K562 (cell line): Measurements from ENCODE around the gene ZBTB46. TPM values are rescaled to one million over a fixed set of nuclear protein-coding genes. Genes with fewer than 3 reads are reported as not detected.

Source experiments
- CEBPZ ChIP-seq: fragments of 150-350 bp; IDR thresholded peaks from 2 replicates; pipeline ENCODE4 v1.6.1; 2014; ENCODE audit warnings: low read depth, mild to moderate bottlenecking, low read length, borderline replicate concordance
- ESRRA ChIP-seq: fragments of 450-650 bp; IDR thresholded peaks from 2 replicates; pipeline ENCODE4 v1.6.1; 2014; ENCODE audit warnings: low read depth, mild to moderate bottlenecking, moderate library complexity, borderline replicate concordance
- GTF2B ChIP-seq: IDR thresholded peaks from 2 replicates; pipeline ENCODE4 v1.6.1; 2011; ENCODE audit not compliant: insufficient read length; ENCODE audit errors: extremely low read depth
- HDAC3 ChIP-seq: fragments of 450-650 bp; IDR thresholded peaks from 2 replicates; pipeline ENCODE4 v1.6.1; 2018; ENCODE audit warnings: borderline replicate concordance, mild to moderate bottlenecking, moderate library complexity; ENCODE audit not compliant: partially characterized antibody
- HES1 ChIP-seq: fragments of 450-650 bp; IDR thresholded peaks from 2 replicates; pipeline ENCODE4 v1.6.1; 2016; ENCODE audit warnings: low read depth, mild to moderate bottlenecking, moderate library complexity
- ILF3 ChIP-seq: fragments of 450-650 bp; IDR thresholded peaks from 2 replicates; pipeline ENCODE4 v1.6.1; 2018; ENCODE audit warnings: antibody characterized with exemption, mild to moderate bottlenecking, moderate library complexity, borderline replicate concordance
- KHSRP ChIP-seq: fragments of 450-650 bp; IDR thresholded peaks from 2 replicates; pipeline ENCODE4 v1.6.1; 2017
- NFE2 ChIP-seq: IDR thresholded peaks from 2 replicates; pipeline ENCODE4 v1.6.1; 2014; ENCODE audit warnings: antibody characterized with exemption, low read depth
- NR2C2 ChIP-seq, 2 experiments: fragments of 200-800 bp in 1 of 2; sonication (Bioruptor generic) in 1 of 2; sonication (generic) in 1 of 2; formaldehyde crosslinking in 1 of 2; IDR thresholded peaks; 2 replicates each; pipeline versions ENCODE4 v1.6.1 to v1.8.0; 2016 to 2022; ENCODE audit warnings: mild to moderate bottlenecking in 1 of 2, missing compliant biosample characterization in 1 of 2, missing genetic modification characterization in 1 of 2, missing genetic modification reagents in 1 of 2
- PRPF4 ChIP-seq: fragments of 200-400 bp; formaldehyde crosslinking; IDR thresholded peaks from one replicate; pipeline ENCODE4 v1.6.1; 2017; ENCODE audit warnings: low read length, low read depth, mild to moderate bottlenecking; ENCODE audit not compliant: insufficient read depth, poor library complexity, severe bottlenecking
- RAD21 ChIP-seq, 2 experiments: fragments of 250-450 bp in 1 of 2; fragments of 450-650 bp in 1 of 2; sonication (Bioruptor Pico) in 1 of 2; formaldehyde crosslinking in 1 of 2; IDR thresholded peaks in 1 of 2; conservative IDR thresholded peaks in 1 of 2; 2 replicates each; pipeline versions ENCODE4 v1.4.0 to v1.8.0; 2020 to 2022; ENCODE audit warnings: mild to moderate bottlenecking in 2 of 2, moderate library complexity in 1 of 2
- TCF3 ChIP-seq: sonication (generic); formaldehyde crosslinking; IDR thresholded peaks from 2 replicates; pipeline ENCODE4 v1.4.0; 2020; ENCODE audit warnings: mild to moderate bottlenecking, missing genetic modification reagents
- polyA plus RNA-seq, 8 experiments: library from polyadenylated mRNA; depleted of rRNA in 4 of 8; stranded (reverse) in 5 of 8; unstranded in 3 of 8; fragments of >200 nt; fragmentation: Nextera tagmentation in 2 of 8; fragmentation: Illumina TruSeq in 1 of 8; extraction: Ambion mirVana in 2 of 8; extraction: Trizol in 1 of 8; gene quantifications; 2 replicates each; pipeline versions ENCODE4 v1.2.1 to v1.2.3, GENCODE V29; 2011 to 2014; ENCODE audit warnings: inconsistent platforms in 1 of 8, missing spikeins in 1 of 8
- total RNA-seq, 7 experiments: library from RNA; depleted of rRNA in 6 of 7; stranded (reverse); fragments of >200 nt in 6 of 7; fragmentation: Illumina TruSeq in 2 of 7; extraction: Trizol in 2 of 7; gene quantifications; 2 replicates each; pipeline versions ENCODE4 v1.2.1 to v1.2.3, GENCODE V29; 2011 to 2021; ENCODE audit warnings: low replicate concordance in 1 of 7
- TF ChIP-seq, protein P1 (sequence below): sonication (generic); formaldehyde crosslinking; IDR thresholded peaks from 2 replicates; pipeline ENCODE4 v1.9.0; 2022; ENCODE audit warnings: mild to moderate bottlenecking, missing genetic modification reagents
- TF ChIP-seq, protein P2 (sequence below): sonication (generic); formaldehyde crosslinking; IDR thresholded peaks from 2 replicates; pipeline ENCODE4 v1.8.1; 2023; ENCODE audit warnings: missing genetic modification reagents, mild to moderate bottlenecking, borderline replicate concordance

The ZBTB46 gene
- total and polyA plus RNA-seq, 9 of the 15 experiments (the other 6 are each of a cell fraction or from before 2014, with no cell fraction given), result 0.29 to 4.1 (median 1.1) TPM

DNA sequence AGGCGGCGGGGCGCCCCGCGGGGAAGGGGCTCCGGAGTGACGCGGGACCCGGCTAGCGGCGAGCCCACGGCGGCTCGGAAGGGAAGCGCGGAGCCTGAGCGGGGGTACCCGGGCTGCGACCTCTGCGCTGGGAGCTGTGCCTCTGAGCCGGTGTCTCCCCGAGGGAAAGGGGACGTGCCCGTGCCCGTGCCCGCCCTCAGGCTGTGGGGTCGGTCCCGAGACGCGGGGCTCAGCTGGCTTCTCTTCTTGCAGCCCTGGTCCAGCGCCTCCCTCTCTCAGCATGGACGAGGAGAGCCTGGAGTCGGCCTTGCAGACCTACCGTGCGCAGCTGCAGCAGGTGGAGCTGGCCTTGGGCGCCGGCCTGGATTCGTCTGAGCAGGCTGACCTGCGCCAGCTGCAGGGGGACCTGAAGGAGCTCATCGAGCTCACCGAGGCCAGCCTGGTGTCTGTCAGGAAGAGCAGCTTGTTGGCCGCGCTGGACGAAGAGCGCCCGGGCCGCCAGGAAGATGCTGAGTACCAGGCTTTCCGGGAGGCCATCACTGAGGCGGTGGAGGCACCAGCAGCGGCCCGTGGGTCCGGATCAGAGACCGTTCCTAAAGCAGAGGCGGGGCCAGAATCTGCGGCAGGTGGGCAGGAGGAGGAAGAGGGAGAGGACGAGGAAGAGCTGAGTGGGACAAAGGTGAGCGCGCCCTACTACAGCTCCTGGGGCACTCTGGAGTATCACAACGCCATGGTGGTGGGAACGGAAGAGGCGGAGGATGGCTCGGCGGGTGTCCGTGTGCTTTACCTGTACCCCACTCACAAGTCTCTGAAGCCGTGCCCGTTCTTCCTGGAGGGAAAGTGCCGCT, 122.5 kb downstream of the ZBTB46 start (continued):
- no peak for TF ChIP-seq HES1
- no peak for TF ChIP-seq HDAC3
- TF ChIP-seq NFE2, result no peak
- TF ChIP-seq ILF3, result no peak
- no peak for TF ChIP-seq PRPF4
- TF ChIP-seq, protein P1, sequence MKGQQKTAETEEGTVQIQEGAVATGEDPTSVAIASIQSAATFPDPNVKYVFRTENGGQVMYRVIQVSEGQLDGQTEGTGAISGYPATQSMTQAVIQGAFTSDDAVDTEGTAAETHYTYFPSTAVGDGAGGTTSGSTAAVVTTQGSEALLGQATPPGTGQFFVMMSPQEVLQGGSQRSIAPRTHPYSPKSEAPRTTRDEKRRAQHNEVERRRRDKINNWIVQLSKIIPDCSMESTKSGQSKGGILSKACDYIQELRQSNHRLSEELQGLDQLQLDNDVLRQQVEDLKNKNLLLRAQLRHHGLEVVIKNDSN (CRISPR knock-in tag), result peak; percentile 7; the same call in 1 of the 2 replicates
- no peak for TF ChIP-seq KHSRP
- TF ChIP-seq GTF2B, result no peak
- no peak for TF ChIP-seq ESRRA
- no peak for TF ChIP-seq TCF3 (CRISPR knock-in tag)
- 0 out of 2 replicates have a peak, but pooled peaks have one; percentile 24 for TF ChIP-seq NR2C2 (CRISPR knock-in tag; IDR thresholded peaks at IDR 0.05)
- TF ChIP-seq NR2C2 (tag; IDR thresholded peaks at IDR 0.05), result no peak
- no peak for TF ChIP-seq RAD21 (CRISPR knock-in tag; conservative IDR thresholded peaks at IDR 0.05 in 1 of 2, IDR thresholded peaks at IDR 0.05 in 1 of 2)
- TF ChIP-seq CEBPZ, result no peak
- TF ChIP-seq, protein P2, sequence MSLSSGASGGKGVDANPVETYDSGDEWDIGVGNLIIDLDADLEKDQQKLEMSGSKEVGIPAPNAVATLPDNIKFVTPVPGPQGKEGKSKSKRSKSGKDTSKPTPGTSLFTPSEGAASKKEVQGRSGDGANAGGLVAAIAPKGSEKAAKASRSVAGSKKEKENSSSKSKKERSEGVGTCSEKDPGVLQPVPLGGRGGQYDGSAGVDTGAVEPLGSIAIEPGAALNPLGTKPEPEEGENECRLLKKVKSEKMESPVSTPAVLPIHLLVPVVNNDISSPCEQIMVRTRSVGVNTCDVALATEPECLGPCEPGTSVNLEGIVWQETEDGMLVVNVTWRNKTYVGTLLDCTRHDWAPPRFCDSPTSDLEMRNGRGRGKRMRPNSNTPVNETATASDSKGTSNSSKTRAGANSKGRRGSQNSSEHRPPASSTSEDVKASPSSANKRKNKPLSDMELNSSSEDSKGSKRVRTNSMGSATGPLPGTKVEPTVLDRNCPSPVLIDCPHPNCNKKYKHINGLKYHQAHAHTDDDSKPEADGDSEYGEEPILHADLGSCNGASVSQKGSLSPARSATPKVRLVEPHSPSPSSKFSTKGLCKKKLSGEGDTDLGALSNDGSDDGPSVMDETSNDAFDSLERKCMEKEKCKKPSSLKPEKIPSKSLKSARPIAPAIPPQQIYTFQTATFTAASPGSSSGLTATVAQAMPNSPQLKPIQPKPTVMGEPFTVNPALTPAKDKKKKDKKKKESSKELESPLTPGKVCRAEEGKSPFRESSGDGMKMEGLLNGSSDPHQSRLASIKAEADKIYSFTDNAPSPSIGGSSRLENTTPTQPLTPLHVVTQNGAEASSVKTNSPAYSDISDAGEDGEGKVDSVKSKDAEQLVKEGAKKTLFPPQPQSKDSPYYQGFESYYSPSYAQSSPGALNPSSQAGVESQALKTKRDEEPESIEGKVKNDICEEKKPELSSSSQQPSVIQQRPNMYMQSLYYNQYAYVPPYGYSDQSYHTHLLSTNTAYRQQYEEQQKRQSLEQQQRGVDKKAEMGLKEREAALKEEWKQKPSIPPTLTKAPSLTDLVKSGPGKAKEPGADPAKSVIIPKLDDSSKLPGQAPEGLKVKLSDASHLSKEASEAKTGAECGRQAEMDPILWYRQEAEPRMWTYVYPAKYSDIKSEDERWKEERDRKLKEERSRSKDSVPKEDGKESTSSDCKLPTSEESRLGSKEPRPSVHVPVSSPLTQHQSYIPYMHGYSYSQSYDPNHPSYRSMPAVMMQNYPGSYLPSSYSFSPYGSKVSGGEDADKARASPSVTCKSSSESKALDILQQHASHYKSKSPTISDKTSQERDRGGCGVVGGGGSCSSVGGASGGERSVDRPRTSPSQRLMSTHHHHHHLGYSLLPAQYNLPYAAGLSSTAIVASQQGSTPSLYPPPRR (CRISPR knock-in tag), result no peak
